Prostate gland (tissue), 2 donors: Measurements from ENCODE around the gene SULT1C4. TPM values are rescaled to one million over a fixed set of nuclear protein-coding genes. Genes with fewer than 3 reads are reported as not detected.

Source experiments
- DNase-seq: peaks from one replicate; pipeline ENCODE4 v3.0.0-alpha.2; 2019; ENCODE audit warnings: low spot score
- H3K27ac ChIP-seq, 2 donors: fragments of 200-600 bp; sonication (generic); 2 replicates each; pipeline ENCODE4 v1.5.1; 2017 to 2019
- H3K27me3 ChIP-seq: fragments of 200-600 bp; sonication (generic); replicated peaks from 2 replicates; pipeline ENCODE4 v1.5.1; 2019; ENCODE audit not compliant: insufficient read depth
- H3K36me3 ChIP-seq, 2 donors: fragments of 200-600 bp; sonication (generic); 1 replicate in 1 of 2; 2 replicates in 1 of 2; pipeline versions ENCODE4 v1.5.1 to v1.8.1; 2017 to 2019
- H3K4me1 ChIP-seq: fragments of 200-600 bp; sonication (generic); replicated peaks from 2 replicates; pipeline ENCODE4 v1.5.1; 2019
- H3K4me3 ChIP-seq, 2 donors: fragments of 200-600 bp; sonication (generic); 2 replicates each; pipeline ENCODE4 v1.5.1; 2017 to 2019
- H3K9me3 ChIP-seq: fragments of 200-600 bp; sonication (generic); 2 replicates; pipeline ENCODE4 v1.5.1; 2017
- POLR2A ChIP-seq: fragments of 450-650 bp; IDR thresholded peaks from one replicate; pipeline ENCODE4 v1.6.1; 2016; ENCODE audit warnings: antibody characterized with exemption, mild to moderate bottlenecking
- POLR2AphosphoS5 ChIP-seq: sonication (generic); formaldehyde crosslinking; IDR thresholded peaks from one replicate; pipeline ENCODE4 v1.6.1; 2017; ENCODE audit warnings: antibody characterized with exemption
- WGBS: methylation state at CpG from one replicate; pipeline ENCODE4 v1.1.5; 2018; 5-methylcytosine and 5-hydroxymethylcytosine counted together
- intact Hi-C: fragments of 100-400 bp; cut with DNase I; formaldehyde crosslinking; loops from one replicate; pipeline ENCODE4 v1.14.2; 2022
- total RNA-seq, 2 donors: library from RNA; depleted of rRNA; stranded (reverse); fragments of >200 nt; gene quantifications; one replicate each; pipeline ENCODE4 v1.1.0, GENCODE V29; 2016
- TF ChIP-seq, protein P1 (sequence below), 4 experiments: fragments of 200-600 bp in 2 of 4; fragments of 450-650 bp in 2 of 4; sonication (generic) in 2 of 4; IDR thresholded peaks; 1 replicate in 3 of 4; 2 replicates in 1 of 4; pipeline ENCODE4 v1.5.1; 2016 to 2019; ENCODE audit warnings: antibody characterized with exemption in 4 of 4, mild to moderate bottlenecking in 2 of 4, moderate library complexity in 2 of 4

Gene SULT1C4
- total RNA-seq, 2 donors from 2014 or later, result 2.2 TPM; not detected in 1

DNA sequence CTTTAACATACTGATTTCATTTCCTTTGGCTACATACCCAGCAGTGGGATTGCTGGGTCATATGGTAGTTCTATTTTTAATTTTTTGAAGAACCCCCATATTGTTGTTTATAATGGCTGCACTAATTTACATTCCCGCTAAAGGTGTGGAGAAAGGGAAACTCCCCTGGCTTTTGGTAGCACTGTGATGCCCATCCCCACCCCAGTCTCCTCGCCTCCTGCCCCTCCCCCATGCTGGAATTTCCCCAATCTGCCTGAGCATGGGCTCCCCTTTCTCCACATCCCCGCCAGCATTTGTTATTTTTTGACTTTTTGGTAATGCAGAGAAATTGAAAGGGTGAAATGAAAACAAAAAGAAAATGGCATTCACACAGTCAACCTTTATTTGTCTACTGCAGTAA lies 30.0 kb upstream of the SULT1C4 start:
- H3K4me1 ChIP-seq, result peaks cover 3% of the 10 kb centered on the region
- H3K27me3 ChIP-seq, result no peaks in the 10 kb centered on the region
- WGBS, result 65% methylated on average over 3 of the region's 3 CpGs
- no peak overlapping the region for H3K27ac ChIP-seq
- no peak for TF ChIP-seq POLR2A
- TF ChIP-seq POLR2AphosphoS5, result no peak
- TF ChIP-seq, protein P1, sequence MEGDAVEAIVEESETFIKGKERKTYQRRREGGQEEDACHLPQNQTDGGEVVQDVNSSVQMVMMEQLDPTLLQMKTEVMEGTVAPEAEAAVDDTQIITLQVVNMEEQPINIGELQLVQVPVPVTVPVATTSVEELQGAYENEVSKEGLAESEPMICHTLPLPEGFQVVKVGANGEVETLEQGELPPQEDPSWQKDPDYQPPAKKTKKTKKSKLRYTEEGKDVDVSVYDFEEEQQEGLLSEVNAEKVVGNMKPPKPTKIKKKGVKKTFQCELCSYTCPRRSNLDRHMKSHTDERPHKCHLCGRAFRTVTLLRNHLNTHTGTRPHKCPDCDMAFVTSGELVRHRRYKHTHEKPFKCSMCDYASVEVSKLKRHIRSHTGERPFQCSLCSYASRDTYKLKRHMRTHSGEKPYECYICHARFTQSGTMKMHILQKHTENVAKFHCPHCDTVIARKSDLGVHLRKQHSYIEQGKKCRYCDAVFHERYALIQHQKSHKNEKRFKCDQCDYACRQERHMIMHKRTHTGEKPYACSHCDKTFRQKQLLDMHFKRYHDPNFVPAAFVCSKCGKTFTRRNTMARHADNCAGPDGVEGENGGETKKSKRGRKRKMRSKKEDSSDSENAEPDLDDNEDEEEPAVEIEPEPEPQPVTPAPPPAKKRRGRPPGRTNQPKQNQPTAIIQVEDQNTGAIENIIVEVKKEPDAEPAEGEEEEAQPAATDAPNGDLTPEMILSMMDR (IDR thresholded peaks at IDR 0.05), result no peak
- no peak overlapping the region for H3K4me3 ChIP-seq
- H3K36me3 ChIP-seq, result no peaks in the 10 kb centered on the region
- DNase-seq, result no peak
- intact Hi-C loops, result no loop called here
- no peaks in the 10 kb centered on the region for H3K9me3 ChIP-seq

DNA sequence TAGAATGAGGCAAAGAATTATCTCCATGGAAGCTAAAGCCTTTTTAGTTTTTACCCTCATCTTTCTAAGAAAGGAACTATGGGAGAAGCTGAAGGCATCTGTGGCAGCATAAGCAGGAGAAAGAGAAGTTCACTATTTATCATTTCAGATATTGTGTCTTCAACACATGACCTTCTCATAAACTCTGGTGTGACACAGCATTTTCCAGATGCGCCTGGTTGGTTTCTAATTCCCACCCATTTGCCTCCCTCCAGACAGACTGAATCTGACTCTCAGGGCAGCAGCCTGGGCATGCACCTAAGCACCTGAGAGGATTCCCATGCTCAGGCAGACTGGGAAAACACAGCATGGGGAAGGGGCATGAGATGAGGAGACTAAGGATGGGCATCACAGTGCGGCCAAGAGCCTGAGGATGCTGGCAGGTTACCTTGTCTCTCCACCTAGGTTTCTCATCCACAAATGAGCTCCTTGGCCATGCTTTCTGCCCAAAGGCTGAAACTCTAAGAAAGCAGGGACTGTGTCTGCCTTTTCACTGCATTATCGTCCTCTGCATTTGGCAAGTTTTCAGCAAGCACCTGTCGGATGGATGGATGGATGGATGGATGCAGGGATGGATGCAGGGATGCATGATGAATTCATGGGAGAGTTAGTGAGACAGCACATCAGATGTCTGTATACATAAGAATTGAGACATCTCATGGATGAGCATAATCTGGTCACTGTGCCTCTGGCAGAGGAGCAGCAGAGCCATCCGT lies 28.8 kb upstream of the SULT1C4 start:
- 87% methylated on average over 5 of the region's 5 CpGs for WGBS
- TF ChIP-seq, protein P1 (IDR thresholded peaks at IDR 0.05), result no peak
- Histone ChIP-seq H3K4me3 (no peak overlapping the region), H3K27ac (no peak overlapping the region), H3K36me3 (no peaks in the 10 kb centered on the region), H3K9me3 (no peaks in the 10 kb centered on the region), H3K4me1 (peaks cover 3% of the 10 kb centered on the region), H3K27me3 (no peaks in the 10 kb centered on the region)
- intact Hi-C loops, result no loop called here
- DNase-seq, result no peak

DNA sequence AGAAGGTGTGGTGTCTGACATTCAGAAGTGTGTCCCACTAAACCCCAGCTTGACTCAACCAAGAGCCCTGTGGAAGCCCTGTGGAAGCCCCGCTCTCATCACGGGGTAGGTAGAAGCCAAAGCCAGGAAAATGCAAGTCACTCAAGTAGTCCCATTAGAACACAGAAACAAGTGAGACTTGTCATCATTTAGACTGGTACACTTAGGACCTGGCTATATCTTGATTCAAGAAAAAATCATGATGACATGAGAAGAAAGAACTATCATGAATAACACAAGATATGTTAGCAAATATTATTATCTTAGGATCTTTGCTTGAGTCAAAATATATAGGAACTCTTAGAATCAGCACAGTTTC lies 28.2 kb upstream of the SULT1C4 start:
- no peaks in the 10 kb centered on the region for H3K36me3 ChIP-seq
- intact Hi-C loops, result no loop called here
- H3K27me3 ChIP-seq, result no peaks in the 10 kb centered on the region
- peaks cover 3% of the 10 kb centered on the region for H3K4me1 ChIP-seq
- WGBS, result 93% methylated on average over 2 of the region's 2 CpGs
- no peak overlapping the region for H3K27ac ChIP-seq
- DNase-seq, result no peak
- H3K9me3 ChIP-seq, result no peaks in the 10 kb centered on the region
- TF ChIP-seq, protein P1 (IDR thresholded peaks at IDR 0.05), result no peak
- TF ChIP-seq POLR2AphosphoS5 (no peak), POLR2A (no peak)
- no peak overlapping the region for H3K4me3 ChIP-seq

DNA sequence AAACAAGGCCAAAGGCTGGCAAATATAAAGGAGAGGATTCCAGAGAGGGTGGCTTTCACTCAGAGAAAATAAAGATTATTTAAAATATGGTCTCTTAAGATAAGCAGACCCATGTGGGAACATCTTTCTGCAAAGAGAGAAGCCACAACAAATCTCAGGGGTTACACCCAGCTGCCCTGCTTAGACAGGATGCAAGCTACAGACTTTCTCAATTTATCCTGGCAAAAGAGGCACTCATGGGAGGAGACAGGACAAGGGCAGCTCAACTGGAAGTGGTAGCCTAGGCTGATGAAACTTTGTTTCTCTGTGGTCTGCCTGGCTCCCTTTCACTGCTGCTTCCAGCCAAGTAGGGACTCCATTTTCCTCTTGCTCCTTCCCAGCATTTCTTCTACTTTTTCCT lies 25.9 kb upstream of the SULT1C4 start:
- no peak overlapping the region for H3K27ac ChIP-seq
- no peaks in the 10 kb centered on the region for H3K27me3 ChIP-seq
- intact Hi-C loops, result loop anchor here (10.0 kb wide), 1 partner anchor 233 kb away; no protein-coding TSS in a partner anchor
- no peaks in the 10 kb centered on the region for H3K4me1 ChIP-seq
- DNase-seq, result no peak
- TF ChIP-seq, protein P1 (IDR thresholded peaks at IDR 0.05), result no peak
- no peak for TF ChIP-seq POLR2A
- no peak for TF ChIP-seq POLR2AphosphoS5
- no peak overlapping the region for H3K4me3 ChIP-seq
- no peaks in the 10 kb centered on the region for H3K9me3 ChIP-seq
- H3K36me3 ChIP-seq, result no peaks in the 10 kb centered on the region

DNA sequence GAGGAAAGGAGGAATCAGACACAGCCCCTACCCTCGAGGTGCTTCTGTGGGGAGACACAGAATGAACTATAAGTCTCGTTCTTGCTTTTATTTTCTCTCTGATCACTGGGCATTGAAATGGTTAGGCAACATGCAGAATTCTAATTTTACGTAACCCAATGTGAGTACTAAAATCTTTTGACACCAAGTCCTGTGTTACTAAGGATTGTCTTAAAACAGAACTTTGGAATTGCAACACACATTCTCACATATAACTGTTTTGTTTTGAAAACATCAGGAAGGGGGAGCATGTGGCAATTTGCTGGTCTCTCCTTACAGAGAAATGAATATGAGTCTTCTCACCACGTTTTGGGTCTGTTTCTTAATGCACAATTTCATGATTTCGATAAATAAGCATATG lies 23.6 kb upstream of the SULT1C4 start:
- Histone ChIP-seq H3K27me3 (no peaks in the 10 kb centered on the region), H3K4me3 (no peak overlapping the region), H3K9me3 (no peaks in the 10 kb centered on the region), H3K4me1 (no peaks in the 10 kb centered on the region), H3K36me3 (no peaks in the 10 kb centered on the region), H3K27ac (no peak overlapping the region)
- 76% methylated on average over 5 of the region's 5 CpGs for WGBS
- DNase-seq, result no peak
- intact Hi-C loops, result loop anchor here (10.0 kb wide), 1 partner anchor 231 kb away; no protein-coding TSS in a partner anchor
- TF ChIP-seq POLR2A (no peak), POLR2AphosphoS5 (no peak)
- TF ChIP-seq, protein P1 (IDR thresholded peaks at IDR 0.05), result no peak
